Measurements from ENCODE around the gene FHOD1. TPM values are rescaled to one million over a fixed set of nuclear protein-coding genes. Genes with fewer than 3 reads are reported as not detected.

Gene FHOD1
- total RNA-seq, 1 experiment from 2014 or later, result 23.2 TPM

DNA sequence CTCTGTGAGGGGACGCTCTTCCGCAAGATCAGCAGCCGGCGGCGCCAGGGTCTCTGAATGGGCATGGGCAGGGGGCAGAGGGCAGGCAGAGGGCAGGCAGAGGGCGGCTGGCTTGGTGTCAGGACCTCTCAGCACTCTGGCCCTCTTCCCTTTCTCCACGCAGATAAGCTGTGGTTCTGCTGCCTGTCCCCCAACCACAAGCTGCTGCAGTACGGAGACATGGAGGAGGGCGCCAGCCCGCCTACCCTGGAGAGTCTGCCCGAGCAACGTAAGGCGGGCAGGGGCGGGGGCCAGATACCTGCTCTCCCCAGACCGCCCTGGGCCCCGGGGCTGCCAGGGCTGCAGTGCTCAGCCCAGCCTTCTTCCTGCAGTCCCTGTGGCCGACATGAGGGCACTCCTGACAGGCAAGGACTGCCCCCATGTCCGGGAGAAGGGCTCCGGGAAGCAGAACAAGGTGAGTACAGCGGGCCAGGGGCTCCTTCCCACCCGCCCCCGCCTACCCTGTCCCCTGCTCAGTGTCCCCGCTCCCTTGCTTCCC, 44.3 kb downstream of the FHOD1 start:
- peaks cover 32% of the 10 kb centered on the region for H3K36me3 ChIP-seq
- H3K4me1 ChIP-seq, result no peaks in the 10 kb centered on the region
- DNase-seq, result no peak
- H3K27ac ChIP-seq, result no peak overlapping the region
- H3K4me3 ChIP-seq, result no peak overlapping the region
- no peaks in the 10 kb centered on the region for H3K9me3 ChIP-seq (replicated peaks)
- no peaks in the 10 kb centered on the region for H3K27me3 ChIP-seq

DNA sequence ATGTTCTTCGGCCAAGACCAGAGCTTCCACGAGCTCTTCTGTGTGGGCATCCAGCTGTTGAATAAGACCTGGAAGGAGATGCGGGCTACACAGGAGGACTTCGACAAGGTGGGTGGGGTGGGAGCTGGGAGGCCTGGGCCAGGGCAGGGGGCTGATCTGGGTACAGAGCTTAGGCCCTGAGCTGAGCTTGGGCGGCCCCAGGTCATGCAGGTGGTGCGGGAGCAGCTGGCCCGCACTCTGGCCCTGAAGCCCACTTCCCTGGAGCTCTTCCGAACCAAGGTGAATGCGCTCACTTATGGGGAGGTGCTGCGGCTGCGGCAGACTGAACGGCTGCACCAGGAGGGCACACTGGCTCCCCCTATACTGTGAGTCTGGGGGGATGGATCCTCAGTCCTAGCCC, 44.9 kb downstream of the FHOD1 start:
- Histone ChIP-seq H3K9me3 (replicated peaks) (no peaks in the 10 kb centered on the region), H3K27me3 (no peaks in the 10 kb centered on the region), H3K4me1 (no peaks in the 10 kb centered on the region), H3K36me3 (peaks cover 38% of the 10 kb centered on the region), H3K4me3 (no peak overlapping the region), H3K27ac (no peak overlapping the region)
- no peak for DNase-seq

DNA sequence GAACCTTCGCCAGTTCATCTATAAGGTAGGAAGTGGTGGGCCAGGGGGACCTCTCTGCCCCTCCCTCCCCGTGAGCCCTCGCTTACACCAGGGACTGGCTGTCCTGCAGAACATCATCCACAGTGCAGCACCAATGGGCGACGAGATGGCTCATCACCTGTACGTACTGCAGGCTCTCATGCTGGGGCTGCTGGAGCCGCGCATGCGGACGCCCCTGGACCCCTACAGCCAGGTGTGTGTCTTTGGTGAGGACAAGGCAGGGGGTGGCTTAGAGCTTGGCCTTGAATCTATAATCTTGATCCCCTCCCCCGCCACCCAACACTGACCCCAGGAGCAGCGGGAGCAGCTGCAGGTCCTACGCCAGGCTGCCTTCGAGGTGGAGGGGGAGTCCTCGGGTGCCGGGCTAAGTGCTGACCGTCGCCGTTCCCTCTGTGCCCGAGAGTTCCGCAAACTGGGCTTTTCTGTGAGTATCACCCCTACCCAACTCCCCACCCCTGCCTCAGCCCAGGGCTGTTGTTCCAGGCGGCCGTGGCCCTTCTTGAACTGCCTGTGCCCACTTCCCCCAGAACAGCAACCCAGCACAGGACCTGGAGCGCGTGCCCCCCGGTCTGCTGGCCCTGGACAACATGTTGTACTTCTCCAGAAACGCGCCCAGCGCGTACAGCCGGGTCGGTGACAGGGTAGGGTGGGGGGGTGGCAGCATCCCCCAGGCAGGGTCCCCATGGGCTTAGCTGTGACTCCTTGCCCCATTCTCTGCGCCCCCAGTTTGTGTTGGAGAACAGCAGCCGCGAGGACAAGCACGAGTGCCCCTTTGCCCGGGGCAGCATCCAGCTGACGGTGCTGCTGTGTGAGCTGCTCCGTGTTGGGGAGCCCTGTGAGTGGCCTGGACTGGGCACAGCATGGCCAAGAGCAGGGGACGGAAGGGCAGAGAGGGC, 45.6 kb downstream of the FHOD1 start:
- peaks cover 45% of the 10 kb centered on the region for H3K36me3 ChIP-seq
- H3K4me3 ChIP-seq, result no peak overlapping the region
- no peak for DNase-seq
- H3K4me1 ChIP-seq, result no peaks in the 10 kb centered on the region
- H3K27ac ChIP-seq, result no peak overlapping the region
- no peaks in the 10 kb centered on the region for H3K9me3 ChIP-seq (replicated peaks)
- no peaks in the 10 kb centered on the region for H3K27me3 ChIP-seq

DNA sequence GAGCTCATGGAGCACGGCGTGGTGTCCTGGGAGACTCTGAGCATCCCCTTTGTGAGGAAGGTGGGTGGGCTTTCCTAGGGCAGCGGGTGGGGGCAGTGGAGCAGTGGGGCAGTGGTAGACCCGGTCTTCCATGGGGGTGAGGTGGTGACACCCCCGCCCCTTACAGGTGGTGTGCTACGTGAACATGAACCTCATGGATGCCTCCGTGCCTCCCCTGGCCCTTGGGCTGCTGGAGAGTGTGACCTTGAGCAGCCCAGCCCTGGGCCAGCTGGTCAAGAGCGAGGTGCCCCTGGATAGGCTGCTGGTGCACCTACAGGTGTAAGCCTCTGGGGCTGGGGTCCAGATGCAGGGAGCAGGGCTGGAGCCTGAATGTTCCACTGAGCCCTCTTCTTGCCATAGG, 46.8 kb downstream of the FHOD1 start:
- Histone ChIP-seq H3K27me3 (no peaks in the 10 kb centered on the region), H3K36me3 (peaks cover 54% of the 10 kb centered on the region)

DNA sequence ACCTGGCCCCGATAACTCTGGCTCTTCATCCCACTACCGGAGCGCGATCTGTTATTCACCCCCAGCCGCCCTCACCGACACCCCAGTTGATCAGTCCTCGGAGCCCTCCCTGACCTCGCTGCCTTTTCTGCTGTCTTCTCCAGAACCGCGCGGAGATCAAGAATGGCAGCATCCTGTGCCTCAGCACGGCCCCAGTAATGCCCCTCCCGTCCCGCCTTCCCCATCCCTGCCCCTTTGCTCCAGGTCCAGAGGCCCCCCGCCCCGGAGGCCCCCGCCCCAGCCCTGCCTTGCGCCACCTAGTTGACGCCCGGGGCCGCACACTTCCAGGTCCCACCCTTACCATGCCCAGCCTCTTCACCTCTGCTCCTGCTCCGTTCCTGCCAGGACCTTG, 47.5 kb downstream of the FHOD1 start:
- no peak overlapping the region for H3K4me3 ChIP-seq
- no peaks in the 10 kb centered on the region for H3K27me3 ChIP-seq
- no peak overlapping the region for H3K27ac ChIP-seq
- no peak for DNase-seq
- H3K4me1 ChIP-seq, result no peaks in the 10 kb centered on the region
- peaks cover 61% of the 10 kb centered on the region for H3K36me3 ChIP-seq
- H3K9me3 ChIP-seq (replicated peaks), result no peaks in the 10 kb centered on the region

More for the DNA sequence above, 46.8 kb downstream of the FHOD1 start:
- Histone ChIP-seq H3K4me3 (no peak overlapping the region), H3K27ac (no peak overlapping the region), H3K9me3 (replicated peaks) (no peaks in the 10 kb centered on the region), H3K4me1 (no peaks in the 10 kb centered on the region)
- no peak for DNase-seq

DNA sequence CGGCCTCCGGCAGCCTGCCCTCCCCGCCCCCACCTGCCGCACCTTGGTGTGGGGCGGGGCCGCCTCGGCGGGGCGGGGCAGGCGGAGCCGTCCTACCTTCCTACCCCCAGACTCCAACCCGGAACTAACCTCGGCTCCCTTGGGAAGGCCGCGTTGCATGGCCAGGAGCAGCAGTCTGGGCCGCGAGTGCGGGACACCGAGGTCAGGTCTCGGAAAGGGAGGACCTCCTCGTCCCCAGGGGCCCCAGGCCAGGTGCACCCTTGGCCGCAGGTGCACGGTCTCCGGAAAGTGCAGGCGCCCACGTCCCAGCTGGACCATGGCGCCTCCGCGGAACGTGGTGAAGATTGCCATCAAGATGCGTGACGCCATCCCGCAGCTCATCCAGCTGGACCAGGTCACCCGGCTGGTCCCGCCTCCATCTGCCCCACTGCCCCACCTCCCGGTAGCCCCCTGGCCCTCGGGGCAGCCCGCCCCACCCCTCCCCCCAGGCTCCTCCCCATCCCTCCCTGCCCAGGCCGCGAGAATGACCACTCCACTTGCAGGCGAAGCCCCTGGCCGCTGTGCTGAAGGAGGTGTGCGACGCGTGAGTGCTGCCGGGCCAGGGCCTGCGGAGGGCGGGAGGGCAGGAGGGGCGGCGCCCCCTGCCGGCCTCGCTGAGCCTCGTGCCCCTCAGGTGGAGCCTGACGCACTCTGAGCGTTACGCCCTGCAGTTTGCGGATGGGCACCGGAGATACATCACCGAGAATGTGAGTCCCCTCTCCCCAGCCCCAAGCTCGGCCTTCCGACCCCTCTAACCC, 48.1 kb downstream of the FHOD1 start, which contains the start of gene ELMO3:
ELMO3 (plus strand) TSS at position 121 of the 797 bp plus-strand sequence; CDS start at position 317, 196 bp downstream.
- H3K27me3 ChIP-seq, result no peaks in the 10 kb centered on the region
- no peaks in the 10 kb centered on the region for H3K4me1 ChIP-seq
- no peaks in the 10 kb centered on the region for H3K9me3 ChIP-seq (replicated peaks)
- H3K36me3 ChIP-seq, result peaks cover 65% of the 10 kb centered on the region
- H3K4me3 ChIP-seq, result no peak within 1 kb of the TSS
- no peak within 1 kb of the TSS for H3K27ac ChIP-seq
- DNase-seq, result no peak

DNA sequence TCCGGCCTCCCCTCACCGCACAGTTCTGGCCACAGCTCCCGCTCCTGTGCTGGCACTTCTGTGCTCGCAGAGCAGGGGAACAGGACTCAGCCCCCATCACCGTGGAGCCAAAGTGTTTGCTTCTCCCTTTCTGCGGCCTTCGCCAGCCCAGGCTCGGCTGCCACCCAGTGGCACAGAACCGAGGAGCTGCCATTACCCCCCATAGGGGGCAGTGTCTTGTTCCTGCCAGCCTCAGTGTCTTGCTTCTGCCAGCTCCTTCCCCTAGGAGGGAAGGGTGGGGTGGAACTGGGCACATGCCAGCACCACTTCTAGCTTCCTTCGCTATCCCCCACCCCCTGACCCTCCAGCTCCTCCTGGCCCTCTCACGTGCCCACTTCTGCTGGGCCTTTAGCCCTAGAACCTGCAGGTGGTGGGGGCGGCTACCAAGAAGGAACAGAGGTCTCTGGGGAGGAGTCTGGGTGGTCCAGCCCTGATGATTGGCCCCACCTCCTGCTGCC, 49.0 kb downstream of the FHOD1 start:
- H3K36me3 ChIP-seq, result peaks cover 72% of the 10 kb centered on the region
- H3K27me3 ChIP-seq, result no peaks in the 10 kb centered on the region

DNA sequence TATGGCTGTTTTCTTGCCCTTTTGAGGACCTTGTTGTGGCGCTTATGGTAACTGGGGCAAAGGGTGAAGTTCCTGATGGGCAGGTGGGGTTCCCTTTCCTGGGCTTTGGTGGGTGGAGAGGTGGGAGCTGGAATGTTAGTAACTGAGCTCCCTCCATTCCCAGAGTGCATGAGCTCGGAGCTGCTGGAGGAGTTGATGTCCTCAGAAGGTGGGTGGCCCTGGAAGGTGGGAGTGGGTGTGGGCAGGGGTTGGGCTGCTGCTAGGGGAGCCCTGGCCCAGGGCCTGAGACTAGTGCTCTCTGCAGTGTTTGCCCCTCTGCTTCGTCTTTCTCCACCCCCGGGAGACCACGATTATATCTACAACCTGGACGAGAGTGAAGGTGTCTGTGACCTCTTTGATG, 49.6 kb downstream of the FHOD1 start:
- H3K9me3 ChIP-seq (replicated peaks), result no peaks in the 10 kb centered on the region
- no peak overlapping the region for H3K4me3 ChIP-seq
- no peak overlapping the region for H3K27ac ChIP-seq
- H3K27me3 ChIP-seq, result no peaks in the 10 kb centered on the region
- no peaks in the 10 kb centered on the region for H3K4me1 ChIP-seq
- no peak for DNase-seq
- peaks cover 73% of the 10 kb centered on the region for H3K36me3 ChIP-seq

More for the DNA sequence above, 49.0 kb downstream of the FHOD1 start:
- Histone ChIP-seq H3K27ac (no peak overlapping the region), H3K4me1 (no peaks in the 10 kb centered on the region), H3K4me3 (no peak overlapping the region), H3K9me3 (replicated peaks) (no peaks in the 10 kb centered on the region)
- DNase-seq, result no peak

DNA sequence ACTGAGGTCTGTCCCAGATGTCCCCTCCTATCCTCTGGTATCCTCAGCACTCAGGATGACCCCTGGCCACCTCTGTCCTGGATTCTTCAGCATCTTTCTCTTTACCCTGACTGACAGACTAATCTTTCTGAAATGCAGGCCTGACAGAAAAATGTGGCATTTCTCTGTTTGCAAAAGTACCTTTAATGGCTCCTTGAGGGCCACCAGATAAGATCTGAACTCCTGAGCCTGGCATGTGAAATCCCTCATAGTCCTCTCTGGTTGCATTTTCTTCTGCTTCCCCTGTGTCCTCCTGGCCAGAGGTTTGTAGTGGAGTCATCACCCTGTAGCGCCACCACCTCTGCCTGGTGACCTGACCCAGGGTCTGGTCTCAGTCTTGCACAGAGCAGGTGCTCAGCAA, 50.4 kb downstream of the FHOD1 start:
- Histone ChIP-seq H3K27ac (no peak overlapping the region), H3K4me3 (no peak overlapping the region), H3K9me3 (replicated peaks) (no peaks in the 10 kb centered on the region), H3K27me3 (no peaks in the 10 kb centered on the region), H3K36me3 (peaks cover 68% of the 10 kb centered on the region), H3K4me1 (no peaks in the 10 kb centered on the region)
- no peak for DNase-seq

DNA sequence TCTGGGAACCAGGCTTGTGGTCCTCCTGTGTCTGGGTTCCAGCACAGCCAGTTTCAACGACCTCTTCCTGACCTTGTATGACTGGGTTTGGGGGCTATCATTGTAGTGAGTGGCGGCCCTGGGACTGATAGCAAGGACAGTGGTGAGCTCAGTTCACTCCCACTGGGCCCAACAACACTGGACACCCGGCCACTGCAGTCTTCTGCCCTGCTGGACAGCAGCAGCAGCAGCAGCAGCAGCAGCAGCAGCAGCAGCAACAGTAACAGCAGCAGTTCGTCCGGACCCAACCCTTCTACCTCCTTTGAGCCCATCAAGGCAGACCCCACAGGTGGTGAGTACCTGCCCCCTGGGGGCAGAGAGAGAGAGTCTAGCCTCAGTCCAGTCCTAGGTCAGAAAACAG, 51.6 kb downstream of the FHOD1 start:
- DNase-seq, result no peak
- Histone ChIP-seq H3K9me3 (replicated peaks) (no peaks in the 10 kb centered on the region), H3K4me1 (peaks cover 11% of the 10 kb centered on the region), H3K4me3 (no peak overlapping the region), H3K27ac (no peak overlapping the region), H3K27me3 (no peaks in the 10 kb centered on the region), H3K36me3 (peaks cover 60% of the 10 kb centered on the region)

DNA sequence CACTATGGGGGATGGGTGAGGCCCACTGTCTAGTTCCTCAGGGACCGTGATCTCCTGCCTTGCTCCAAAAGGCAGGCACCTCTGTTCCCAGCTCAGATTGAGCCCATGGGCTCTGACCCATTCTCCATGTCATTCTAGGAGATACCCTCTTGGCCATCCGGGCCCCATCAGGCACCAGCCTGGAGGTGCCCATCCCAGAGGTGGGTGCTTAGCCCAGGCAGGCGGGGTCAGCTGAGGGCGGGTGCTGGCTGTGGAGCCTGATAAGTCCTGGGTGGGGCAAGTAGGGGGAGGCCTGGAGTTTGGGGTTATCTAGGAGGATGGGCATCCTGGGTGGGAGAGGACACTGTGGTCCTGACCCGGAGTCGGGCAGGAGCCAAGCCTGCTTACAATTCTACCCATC, 53.0 kb downstream of the FHOD1 start:
- no peak overlapping the region for H3K4me3 ChIP-seq
- no peaks in the 10 kb centered on the region for H3K9me3 ChIP-seq (replicated peaks)
- H3K4me1 ChIP-seq, result peaks cover 16% of the 10 kb centered on the region
- peaks cover 54% of the 10 kb centered on the region for H3K36me3 ChIP-seq
- H3K27me3 ChIP-seq, result no peaks in the 10 kb centered on the region
- H3K27ac ChIP-seq, result no peak overlapping the region
- DNase-seq, result no peak

DNA sequence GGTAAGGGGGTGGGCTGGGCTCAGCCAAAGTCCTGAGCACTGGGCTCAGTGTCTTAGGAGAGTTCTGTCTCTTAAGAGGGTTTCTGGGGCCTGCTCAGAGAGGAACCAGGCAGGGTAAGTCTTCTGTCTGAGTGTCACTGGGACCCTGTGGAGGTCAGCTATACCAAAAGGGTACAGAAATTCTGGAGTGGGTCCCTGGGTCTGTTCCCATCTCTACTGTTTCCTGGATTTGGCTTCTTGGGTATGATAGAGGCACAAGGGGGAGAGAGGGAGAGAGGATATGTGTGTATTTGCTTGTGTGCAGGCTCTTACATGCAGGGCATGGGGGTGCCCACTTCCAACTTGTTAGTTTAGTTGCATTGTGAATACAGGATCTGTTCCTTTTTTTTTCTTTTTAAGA, 53.7 kb downstream of the FHOD1 start:
- Histone ChIP-seq H3K9me3 (replicated peaks) (no peaks in the 10 kb centered on the region), H3K36me3 (peaks cover 48% of the 10 kb centered on the region), H3K27ac (no peak overlapping the region), H3K4me3 (no peak overlapping the region), H3K4me1 (peaks cover 16% of the 10 kb centered on the region), H3K27me3 (no peaks in the 10 kb centered on the region)
- DNase-seq, result no peak

DNA sequence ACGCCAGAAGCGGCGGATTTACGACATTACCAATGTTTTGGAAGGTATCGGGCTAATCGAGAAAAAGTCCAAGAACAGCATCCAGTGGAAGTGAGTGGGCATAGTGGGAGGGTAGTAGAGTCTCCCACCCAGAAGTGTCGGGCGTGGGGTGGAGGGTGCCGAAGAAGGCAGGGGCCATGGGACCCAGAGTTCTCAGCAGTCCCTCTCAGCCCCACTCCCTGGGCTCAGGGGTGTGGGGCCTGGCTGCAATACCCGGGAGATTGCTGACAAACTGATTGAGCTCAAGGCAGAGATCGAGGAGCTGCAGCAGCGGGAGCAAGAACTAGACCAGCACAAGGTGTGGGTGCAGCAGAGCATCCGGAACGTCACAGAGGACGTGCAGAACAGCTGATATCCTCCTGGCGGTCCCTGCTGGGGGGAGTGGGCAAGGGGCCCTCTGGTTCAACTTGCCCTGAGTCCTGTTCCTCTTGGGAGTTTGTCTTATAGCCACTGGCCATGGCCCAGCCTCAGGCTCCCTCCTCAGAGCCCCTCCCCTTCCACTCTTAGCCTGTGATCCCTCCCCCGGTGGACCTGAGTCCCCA, 54.4 kb downstream of the FHOD1 start:
- Histone ChIP-seq H3K36me3 (peaks cover 43% of the 10 kb centered on the region), H3K27me3 (no peaks in the 10 kb centered on the region), H3K4me3 (peak overlapping the region; percentile 92), H3K9me3 (replicated peaks) (no peaks in the 10 kb centered on the region), H3K27ac (peak overlapping the region; percentile 44), H3K4me1 (peaks cover 16% of the 10 kb centered on the region)
- no peak for DNase-seq

DNA sequence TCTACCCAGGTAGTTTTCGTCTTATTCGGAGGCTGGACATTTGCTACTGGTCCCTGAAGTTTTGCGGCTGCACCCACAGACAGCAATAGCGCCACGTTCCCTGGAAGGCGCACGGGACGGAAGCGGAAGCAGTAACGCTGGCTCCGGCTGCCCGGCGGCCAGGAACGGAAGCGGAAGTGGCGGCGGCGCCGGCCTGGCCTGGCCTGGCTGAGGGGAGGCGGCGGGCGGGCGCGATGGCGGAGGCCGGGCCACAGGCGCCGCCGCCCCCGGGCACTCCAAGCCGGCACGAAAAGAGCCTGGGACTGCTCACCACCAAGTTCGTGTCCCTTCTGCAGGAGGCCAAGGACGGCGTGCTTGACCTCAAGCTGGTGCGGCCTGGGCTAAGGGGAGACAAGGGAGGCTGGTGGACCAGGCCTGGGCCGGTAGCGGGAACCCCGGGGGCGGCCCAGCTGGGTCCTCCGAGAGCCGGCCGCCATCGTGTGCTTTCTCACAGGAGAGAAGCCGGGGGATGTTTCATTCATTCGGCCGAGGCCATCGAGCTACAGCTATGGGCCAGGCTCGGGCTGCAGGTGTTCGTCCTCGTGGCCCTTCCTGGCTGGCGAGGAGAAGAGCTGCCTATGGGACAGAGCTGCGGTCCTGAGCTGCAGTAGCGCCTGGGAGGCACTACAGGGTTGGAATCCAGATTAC, 55.1 kb downstream of the FHOD1 start, which contains the start of gene E2F4:
E2F4 (plus strand) TSS at position 161 of the 687 bp plus-strand sequence; CDS start at position 234, 73 bp downstream.
- DNase-seq, result peak; percentile 93 to 96
- no peaks in the 10 kb centered on the region for H3K9me3 ChIP-seq (replicated peaks)
- peak within 1 kb of the TSS; percentile 44 for H3K27ac ChIP-seq
- peaks cover 16% of the 10 kb centered on the region for H3K4me1 ChIP-seq
- H3K36me3 ChIP-seq, result peaks cover 36% of the 10 kb centered on the region
- peak within 1 kb of the TSS; percentile 92 for H3K4me3 ChIP-seq
- no peaks in the 10 kb centered on the region for H3K27me3 ChIP-seq
